Epidermal melanocyte (primary cell): ENCODE data around the gene DPP6.

Experiments used
- DNase-seq: peaks from one replicate; pipeline ENCODE4 v3.0.0; 2011; ENCODE audit warnings: low spot score; ENCODE audit not compliant: insufficient read length

DPP6 gene

GRCh38 chr7:154450451-154450850 is 398.3 kb downstream of the DPP6 start:
- DNase-seq = no peak

- no peak for DNase-seq
Observed at GRCh38 chr7:154451480-154452457, 399.6 kb downstream of the DPP6 start.

GRCh38 chr7:154463794-154464193 is 411.6 kb downstream of the DPP6 start:
- DNase-seq = no peak

GRCh38 chr7:154469652-154470051 is 417.5 kb downstream of the DPP6 start:
- no peak for DNase-seq

GRCh38 chr7:154472343-154472742 is 420.1 kb downstream of the DPP6 start:
- no peak for DNase-seq

- DNase-seq = no peak
Observed at GRCh38 chr7:154473360-154473759, 421.2 kb downstream of the DPP6 start.

- DNase-seq = no peak
Observed at GRCh38 chr7:154474903-154475520, 422.8 kb downstream of the DPP6 start.

- DNase-seq = no peak
Observed at GRCh38 chr7:154475864-154476263, 423.7 kb downstream of the DPP6 start.

- no peak for DNase-seq
Observed at GRCh38 chr7:154480817-154481216, 428.6 kb downstream of the DPP6 start.

- DNase-seq = no peak
Observed at GRCh38 chr7:154482863-154483262, 430.7 kb downstream of the DPP6 start.

GRCh38 chr7:154484406-154484805 is 432.2 kb downstream of the DPP6 start:
- DNase-seq = no peak

GRCh38 chr7:154484943-154485342 is 432.7 kb downstream of the DPP6 start:
- no peak for DNase-seq

GRCh38 chr7:154489897-154490296 is 437.7 kb downstream of the DPP6 start:
- DNase-seq = no peak

- DNase-seq = no peak
Observed at GRCh38 chr7:154493594-154493993, 441.4 kb downstream of the DPP6 start.

GRCh38 chr7:154497751-154498150 is 445.6 kb downstream of the DPP6 start:
- no peak for DNase-seq

GRCh38 chr7:154503962-154504550 is 451.9 kb downstream of the DPP6 start:
- DNase-seq = no peak

GRCh38 chr7:154504918-154505317 is 452.7 kb downstream of the DPP6 start:
- DNase-seq = no peak

GRCh38 chr7:154505362-154505761 is 453.2 kb downstream of the DPP6 start:
- DNase-seq = no peak

GRCh38 chr7:154509192-154509591 is 457.0 kb downstream of the DPP6 start:
- DNase-seq = no peak

GRCh38 chr7:154512121-154512833 is 460.1 kb downstream of the DPP6 start:
- DNase-seq = no peak

GRCh38 chr7:154517768-154518167 is 465.6 kb downstream of the DPP6 start:
- DNase-seq = no peak

GRCh38 chr7:154519229-154519628 is 467.0 kb downstream of the DPP6 start:
- DNase-seq = no peak
